ENCODE measurements around the gene MFGE8.

The MFGE8 gene

DNA sequence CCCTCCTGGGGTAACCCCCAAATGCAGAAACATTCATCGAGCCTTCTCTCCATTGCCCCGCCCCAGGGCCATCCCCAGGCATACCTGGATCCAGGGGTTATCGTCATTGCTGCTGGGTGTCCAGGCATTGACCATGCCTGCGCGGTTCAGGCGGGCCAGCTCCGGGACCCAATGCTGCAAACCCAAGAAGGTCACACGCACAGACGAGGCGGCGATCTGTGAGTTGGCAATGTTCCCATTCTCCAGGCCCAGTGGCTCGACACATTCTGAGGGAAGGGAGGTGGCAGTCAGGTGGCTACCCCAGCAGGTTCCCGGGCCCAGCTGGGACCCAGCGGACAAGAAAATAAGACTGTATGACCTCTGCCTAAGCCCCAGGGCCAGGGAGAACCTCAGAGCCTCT is 6.1 kb downstream of the MFGE8 start:
- no peaks in the 10 kb centered on the region for H3K9me3 ChIP-seq
- peaks cover 70 to 84% (median 76%) of the 10 kb centered on the region in 3 donors for H3K36me3 ChIP-seq
- H3K4me1 ChIP-seq, result peaks cover 6 to 97% (median 79%) of the 10 kb centered on the region in 4 donors
- no peaks in the 10 kb centered on the region for H3K27me3 ChIP-seq
- no peak for DNase-seq
- no peak for TF ChIP-seq CTCF (IDR thresholded peaks at IDR 0.05)
- peak overlapping the region; percentile 80 for H3K4me3 ChIP-seq
- peak overlapping the region; percentile 87 to 95 for H3K27ac ChIP-seq
- intact Hi-C loops (cut with DNase I; ENCODE audit: low total_unique reads), result loop anchor here (5.0 kb wide), 1 partner anchor 95 kb away; no protein-coding TSS in a partner anchor

- peak overlapping the region in 1 of 2 donors; percentile 80 for H3K4me3 ChIP-seq
- no peak for TF ChIP-seq CTCF (IDR thresholded peaks at IDR 0.05)
- peaks cover 6 to 100% (median 83%) of the 10 kb centered on the region in 4 donors for H3K4me1 ChIP-seq
- DNase-seq, result no peak
- H3K27me3 ChIP-seq, result no peaks in the 10 kb centered on the region
- peaks cover 74 to 89% (median 82%) of the 10 kb centered on the region in 3 donors for H3K36me3 ChIP-seq
- intact Hi-C loops (cut with DNase I; ENCODE audit: low total_unique reads), result loop anchor here (5.0 kb wide), 1 partner anchor 96 kb away; no protein-coding TSS in a partner anchor
- H3K9me3 ChIP-seq, result no peaks in the 10 kb centered on the region
- peak overlapping the region; percentile 87 to 95 for H3K27ac ChIP-seq
Observed at GRCh38 chr15:88906551-88906950, 6.6 kb downstream of the MFGE8 start.

DNA sequence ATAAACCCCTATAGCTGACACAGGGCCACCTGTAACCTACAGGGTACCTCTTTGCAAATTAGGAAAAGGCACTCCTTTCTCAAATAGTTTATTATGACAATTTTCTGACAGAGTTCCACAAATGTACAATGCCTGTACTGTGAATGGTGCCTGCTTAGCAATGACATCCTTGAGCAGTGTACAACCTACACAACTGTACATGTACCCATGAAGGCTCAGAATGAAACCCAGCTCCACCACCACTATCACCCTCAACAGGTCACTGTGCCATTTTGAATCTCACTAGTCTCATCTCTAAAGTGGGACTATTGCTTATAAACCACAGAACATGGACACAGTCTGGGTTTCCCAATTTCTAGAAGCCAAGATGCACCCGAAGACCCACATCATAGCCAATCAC is 7.0 kb downstream of the MFGE8 start:
- no peak for TF ChIP-seq CTCF (IDR thresholded peaks at IDR 0.05)
- Histone ChIP-seq H3K4me3 (no peak overlapping the region), H3K27ac (peak overlapping the region; percentile 87 to 95), H3K36me3 (peaks cover 78 to 94% (median 86%) of the 10 kb centered on the region in 3 donors), H3K4me1 (peaks cover 6 to 100% (median 83%) of the 10 kb centered on the region in 4 donors), H3K27me3 (no peaks in the 10 kb centered on the region), H3K9me3 (no peaks in the 10 kb centered on the region)
- intact Hi-C loops (cut with DNase I; ENCODE audit: low total_unique reads), result loop anchor here (5.0 kb wide), 1 partner anchor 96 kb away; no protein-coding TSS in a partner anchor
- no peak for DNase-seq

DNA sequence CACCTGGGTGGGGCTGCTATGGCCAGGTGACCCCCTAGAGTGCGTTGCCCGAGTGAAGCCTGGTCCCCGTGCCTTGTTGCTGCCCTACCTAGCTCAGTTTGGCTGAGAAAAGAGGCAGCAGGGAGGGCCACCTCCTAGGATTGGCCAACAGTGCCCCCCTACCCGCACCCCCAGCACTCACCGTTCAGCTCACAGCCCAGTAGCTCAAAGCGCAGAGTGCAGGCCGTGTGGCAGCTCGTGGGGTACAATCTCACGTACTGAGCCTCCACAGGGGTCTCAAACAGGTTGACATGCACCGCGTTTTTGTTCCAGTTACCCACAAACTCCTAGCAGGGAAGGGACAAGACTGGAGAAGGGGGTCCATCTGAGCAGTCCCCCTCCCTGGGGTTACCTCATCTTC is 7.6 kb downstream of the MFGE8 start:
- Histone ChIP-seq H3K9me3 (no peaks in the 10 kb centered on the region), H3K4me3 (peak overlapping the region in 1 of 2 donors; percentile 7), H3K4me1 (peaks cover 6 to 100% (median 79%) of the 10 kb centered on the region in 4 donors), H3K27ac (peak overlapping the region; percentile 58 to 87), H3K36me3 (peaks cover 78 to 94% (median 90%) of the 10 kb centered on the region in 3 donors), H3K27me3 (no peaks in the 10 kb centered on the region)
- no peak for TF ChIP-seq CTCF (IDR thresholded peaks at IDR 0.05)
- DNase-seq, result no peak
- intact Hi-C loops (cut with DNase I; ENCODE audit: low total_unique reads), result loop anchor here (5.0 kb wide), 1 partner anchor 97 kb away; no protein-coding TSS in a partner anchor

GRCh38 chr15:88904624-88905327 is 8.4 kb downstream of the MFGE8 start:
- H3K4me3 ChIP-seq, result no peak overlapping the region
- H3K9me3 ChIP-seq, result no peaks in the 10 kb centered on the region
- peak; percentile 98 to 100 for TF ChIP-seq CTCF (IDR thresholded peaks at IDR 0.05)
- peaks cover 6 to 100% (median 76%) of the 10 kb centered on the region in 4 donors for H3K4me1 ChIP-seq
- no peaks in the 10 kb centered on the region for H3K27me3 ChIP-seq
- DNase-seq, result peak; percentile 88 to 90
- peak overlapping the region; percentile 58 to 87 for H3K27ac ChIP-seq
- peaks cover 82 to 94% (median 93%) of the 10 kb centered on the region in 3 donors for H3K36me3 ChIP-seq
- intact Hi-C loops (cut with DNase I; ENCODE audit: low total_unique reads), result loop anchor here (5.0 kb wide), 1 partner anchor 98 kb away; no protein-coding TSS in a partner anchor
